Peyer's patch (tissue), 4 donors: ENCODE results near the gene SUGT1. TPM values are rescaled to one million over a fixed set of nuclear protein-coding genes. Genes with fewer than 3 reads are reported as not detected.

Experiments used
- DNase-seq, 3 donors: peaks; one replicate each; pipeline ENCODE4 v3.0.0-alpha.2; 2017 to 2019
- H3K27ac ChIP-seq, 4 donors: fragments of 200-600 bp; sonication (generic); one replicate each; pipeline ENCODE4 v1.5.1; 2016 to 2019
- H3K27me3 ChIP-seq, 2 donors: fragments of 200-600 bp; sonication (generic); one replicate each; pipeline ENCODE4 v1.5.1; 2019
- H3K36me3 ChIP-seq, 3 donors: fragments of 200-600 bp; sonication (generic); one replicate each; pipeline ENCODE4 v1.5.1; 2016 to 2019
- H3K4me1 ChIP-seq, 4 donors: fragments of 200-600 bp; sonication (generic); one replicate each; pipeline ENCODE4 v1.5.1; 2016 to 2019
- H3K4me3 ChIP-seq, 4 donors: fragments of 200-600 bp; sonication (generic); 1 replicate in 3 of 4; 2 replicates in 1 of 4; pipeline ENCODE4 v1.5.1; 2016 to 2019; ENCODE audit warnings: mild to moderate bottlenecking in 1 of 4
- H3K9me3 ChIP-seq, 4 donors: fragments of 200-600 bp; sonication (generic); one replicate each; pipeline ENCODE4 v1.5.1; 2016 to 2019; ENCODE audit warnings: mild to moderate bottlenecking in 1 of 4
- POLR2A ChIP-seq, 2 donors: fragments of 450-650 bp; IDR thresholded peaks; one replicate each; pipeline ENCODE4 v1.5.1; 2017; ENCODE audit warnings: antibody characterized with exemption in 2 of 2, mild to moderate bottlenecking in 2 of 2, moderate library complexity in 2 of 2
- total RNA-seq, 4 donors: library from RNA; depleted of rRNA; stranded (reverse); fragments of >200 nt; gene quantifications; one replicate each; pipeline ENCODE4 v1.1.0, GENCODE V29; 2016
- TF ChIP-seq, protein P1 (sequence below), 6 experiments: fragments of 450-650 bp in 4 of 6; fragments of 200-600 bp in 2 of 6; sonication (generic) in 1 of 6; IDR thresholded peaks; one replicate each; pipeline ENCODE4 v1.5.1; 2017 to 2019; ENCODE audit warnings: antibody characterized with exemption in 6 of 6, mild to moderate bottlenecking in 3 of 6, moderate library complexity in 1 of 6

SUGT1 gene
- total RNA-seq, 4 donors from 2014 or later: 22.4 to 49.5 (median 27.5) TPM

DNA sequence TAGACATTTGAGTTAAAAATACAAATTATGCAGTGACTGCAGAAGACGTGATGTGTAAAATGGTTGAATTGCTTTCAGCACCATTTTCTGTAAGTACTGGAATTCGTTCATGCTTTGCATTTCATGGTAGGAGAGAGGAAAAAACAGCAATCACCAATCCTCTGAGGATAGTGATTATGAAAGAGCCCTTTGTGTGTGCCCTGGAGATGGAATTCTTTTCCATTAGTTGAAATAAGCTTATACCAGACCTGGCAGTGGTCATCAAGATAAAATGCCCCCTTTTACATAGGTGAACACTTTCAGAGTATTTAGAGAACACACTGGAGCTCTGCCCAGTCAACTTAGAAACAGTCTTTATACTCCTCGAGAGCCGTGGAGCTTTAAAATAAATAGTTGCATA lies 85.3 kb downstream of the SUGT1 start:
- H3K27ac ChIP-seq: no peak overlapping the region
- H3K27me3 ChIP-seq: peaks cover 0 to 14% of the 10 kb centered on the region in 2 donors
- no peak for DNase-seq
- H3K9me3 ChIP-seq: no peaks in the 10 kb centered on the region
- H3K36me3 ChIP-seq: no peaks in the 10 kb centered on the region
- H3K4me3 ChIP-seq: no peak overlapping the region
- TF ChIP-seq, protein P1, sequence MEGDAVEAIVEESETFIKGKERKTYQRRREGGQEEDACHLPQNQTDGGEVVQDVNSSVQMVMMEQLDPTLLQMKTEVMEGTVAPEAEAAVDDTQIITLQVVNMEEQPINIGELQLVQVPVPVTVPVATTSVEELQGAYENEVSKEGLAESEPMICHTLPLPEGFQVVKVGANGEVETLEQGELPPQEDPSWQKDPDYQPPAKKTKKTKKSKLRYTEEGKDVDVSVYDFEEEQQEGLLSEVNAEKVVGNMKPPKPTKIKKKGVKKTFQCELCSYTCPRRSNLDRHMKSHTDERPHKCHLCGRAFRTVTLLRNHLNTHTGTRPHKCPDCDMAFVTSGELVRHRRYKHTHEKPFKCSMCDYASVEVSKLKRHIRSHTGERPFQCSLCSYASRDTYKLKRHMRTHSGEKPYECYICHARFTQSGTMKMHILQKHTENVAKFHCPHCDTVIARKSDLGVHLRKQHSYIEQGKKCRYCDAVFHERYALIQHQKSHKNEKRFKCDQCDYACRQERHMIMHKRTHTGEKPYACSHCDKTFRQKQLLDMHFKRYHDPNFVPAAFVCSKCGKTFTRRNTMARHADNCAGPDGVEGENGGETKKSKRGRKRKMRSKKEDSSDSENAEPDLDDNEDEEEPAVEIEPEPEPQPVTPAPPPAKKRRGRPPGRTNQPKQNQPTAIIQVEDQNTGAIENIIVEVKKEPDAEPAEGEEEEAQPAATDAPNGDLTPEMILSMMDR (IDR thresholded peaks at IDR 0.05): no peak
- TF ChIP-seq POLR2A (IDR thresholded peaks at IDR 0.05): no peak
- H3K4me1 ChIP-seq: peaks cover 0 to 10% (median 0%) of the 10 kb centered on the region in 4 donors

DNA sequence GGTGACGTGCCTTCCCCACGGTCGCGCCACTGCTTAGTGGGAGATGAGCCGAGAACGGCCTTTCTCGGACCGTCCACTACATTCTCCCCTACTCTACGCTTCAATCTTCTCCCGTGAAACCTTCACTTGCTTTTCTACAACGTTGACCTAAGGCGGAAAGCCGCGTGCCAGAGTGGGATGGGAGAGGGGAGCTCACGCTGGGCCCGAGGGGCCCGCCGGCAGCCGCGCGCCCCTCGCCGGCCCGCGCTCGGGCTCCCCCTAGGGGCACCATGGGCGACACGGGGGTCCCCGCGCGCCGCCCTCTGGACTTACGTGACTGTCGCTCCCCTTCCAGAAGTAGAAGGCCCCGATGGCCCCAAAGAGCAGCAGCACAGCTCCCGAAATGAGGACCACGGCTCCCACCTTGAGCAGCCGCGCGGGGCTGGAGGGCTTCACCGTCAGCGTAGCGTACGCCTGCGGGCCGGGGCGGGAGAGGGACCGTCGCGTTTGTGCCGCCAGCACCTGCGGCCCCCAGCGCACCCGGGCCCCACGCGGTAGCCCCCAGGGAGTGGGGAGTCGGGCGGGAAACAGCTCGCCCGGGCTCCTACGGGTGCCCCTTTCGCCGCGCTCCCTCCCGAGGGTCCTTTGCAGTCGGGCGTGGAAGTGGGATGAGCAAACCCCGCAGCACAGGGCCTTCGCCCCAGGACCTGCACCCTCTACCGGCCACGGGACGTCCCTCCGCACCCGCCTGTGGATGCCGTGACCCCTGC lies 86.3 kb downstream of the SUGT1 start:
- TF ChIP-seq POLR2A (IDR thresholded peaks at IDR 0.05): no peak
- TF ChIP-seq, protein P1 (IDR thresholded peaks at IDR 0.05): no peak
- H3K4me3 ChIP-seq: peak overlapping the region in 3 of 4 donors; percentile 16 to 42 (median 38)

DNA sequence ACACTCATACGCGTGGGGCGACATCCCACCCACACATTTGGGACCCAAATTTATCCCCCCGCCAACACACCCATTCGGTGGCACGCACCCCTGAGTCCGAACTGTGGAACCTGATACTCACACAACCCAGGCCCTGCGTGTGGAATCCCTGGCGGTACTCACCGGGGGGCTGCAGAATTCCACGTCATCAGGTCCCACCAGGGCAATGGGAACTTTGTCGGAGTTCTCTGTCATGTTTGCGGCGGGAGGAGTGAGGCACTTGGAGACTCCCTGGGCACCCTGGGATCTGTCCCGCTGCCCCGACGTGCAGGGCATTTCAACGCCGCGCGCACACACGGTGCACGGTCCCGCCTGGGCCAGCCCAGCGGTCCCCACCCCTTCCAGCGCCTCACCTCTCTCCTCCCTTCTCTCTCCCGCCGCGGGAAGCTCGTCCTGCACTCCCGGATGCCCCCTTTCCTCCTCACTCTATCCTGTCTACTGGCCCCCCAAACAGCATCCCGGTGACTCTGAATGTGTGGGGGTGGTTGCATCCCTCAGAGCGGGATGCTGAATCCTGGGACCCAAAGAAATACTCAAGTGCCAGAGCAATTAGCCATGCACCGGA lies 86.9 kb downstream of the SUGT1 start, which contains the start of gene CNMD:
CNMD (minus strand) TSS at position 353 of the 604 bp plus-strand sequence; CDS start at position 234, 119 bp downstream.
- no peak for TF ChIP-seq POLR2A (IDR thresholded peaks at IDR 0.05)
- TF ChIP-seq, protein P1 (IDR thresholded peaks at IDR 0.05): no peak
- H3K27ac ChIP-seq: no peak within 1 kb of the TSS
- no peaks in the 10 kb centered on the region for H3K36me3 ChIP-seq
- H3K27me3 ChIP-seq: peaks cover 0 to 14% of the 10 kb centered on the region in 2 donors
- DNase-seq: no peak
- H3K9me3 ChIP-seq: no peaks in the 10 kb centered on the region
- H3K4me3 ChIP-seq: peak within 1 kb of the TSS in 3 of 4 donors; percentile 16 to 42 (median 38)
- peaks cover 0 to 10% (median 0%) of the 10 kb centered on the region in 4 donors for H3K4me1 ChIP-seq

More for the DNA sequence above, 86.3 kb downstream of the SUGT1 start:
- Histone ChIP-seq H3K27ac (no peak overlapping the region), H3K36me3 (no peaks in the 10 kb centered on the region), H3K9me3 (no peaks in the 10 kb centered on the region), H3K4me1 (peaks cover 0 to 10% (median 0%) of the 10 kb centered on the region in 4 donors), H3K27me3 (peaks cover 0 to 14% of the 10 kb centered on the region in 2 donors)
- peak in 1 of 3 donors; percentile 46 for DNase-seq

DNA sequence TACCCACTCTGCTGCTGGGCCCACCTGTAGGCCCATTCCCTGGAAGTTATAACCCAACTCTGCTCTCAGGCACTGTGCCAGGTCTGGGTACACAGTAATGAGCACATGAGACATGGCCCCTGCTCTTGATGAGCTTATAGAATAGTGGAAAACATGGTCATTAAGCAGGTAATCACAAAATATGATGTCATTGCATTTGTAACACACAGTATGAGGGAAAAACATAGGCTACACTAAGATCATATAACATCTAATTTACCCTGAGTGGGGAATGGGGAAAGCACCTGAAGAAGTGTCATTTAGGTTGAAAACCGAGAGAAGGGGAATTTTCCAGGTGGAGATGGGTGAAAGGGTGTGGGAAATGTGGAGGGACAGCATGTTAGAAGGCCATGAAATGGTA lies 90.9 kb downstream of the SUGT1 start:
- Histone ChIP-seq H3K9me3 (no peaks in the 10 kb centered on the region), H3K36me3 (no peaks in the 10 kb centered on the region), H3K27me3 (peaks cover 0 to 12% of the 10 kb centered on the region in 2 donors), H3K4me1 (peaks cover 0 to 9% (median 0%) of the 10 kb centered on the region in 4 donors), H3K27ac (no peak overlapping the region), H3K4me3 (no peak overlapping the region)
- TF ChIP-seq, protein P1 (IDR thresholded peaks at IDR 0.05): no peak
- no peak for DNase-seq

DNA sequence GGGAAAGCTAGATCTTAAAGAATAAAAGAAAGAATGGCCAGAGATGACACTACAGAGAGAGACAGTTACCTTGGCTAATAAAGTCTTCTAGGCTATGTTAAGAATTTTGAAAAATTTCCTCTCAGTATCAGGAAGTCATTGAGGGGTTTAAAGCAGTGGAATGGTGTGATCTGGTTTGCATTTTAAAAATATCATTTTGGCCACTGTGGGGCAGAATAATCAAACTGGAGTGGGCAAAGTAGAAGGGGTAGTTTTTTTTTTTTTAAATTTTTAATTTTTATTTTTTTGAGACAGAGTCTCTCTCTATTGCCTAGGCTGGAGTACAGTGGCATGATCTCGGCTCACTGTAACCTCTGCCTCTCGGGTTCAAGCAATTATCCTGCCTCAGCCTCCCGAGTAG lies 91.4 kb downstream of the SUGT1 start:
- no peaks in the 10 kb centered on the region for H3K9me3 ChIP-seq
- peaks cover 0 to 5% (median 0%) of the 10 kb centered on the region in 4 donors for H3K4me1 ChIP-seq
- TF ChIP-seq, protein P1 (IDR thresholded peaks at IDR 0.05): no peak
- TF ChIP-seq POLR2A (IDR thresholded peaks at IDR 0.05): no peak
- H3K4me3 ChIP-seq: no peak overlapping the region
- H3K27me3 ChIP-seq: peaks cover 0 to 7% of the 10 kb centered on the region in 2 donors
- no peaks in the 10 kb centered on the region for H3K36me3 ChIP-seq
- H3K27ac ChIP-seq: no peak overlapping the region
- DNase-seq: no peak
